Bronchial smooth muscle cell (primary cell): Measurements from ENCODE around the gene FGB. TPM values are rescaled to one million over a fixed set of nuclear protein-coding genes. Genes with fewer than 3 reads are reported as not detected.

Source experiments
- total RNA-seq: library from RNA; depleted of rRNA; stranded (reverse); fragments of >200 nt; gene quantifications from 2 replicates; pipeline ENCODE4 v1.2.1, GENCODE V29; 2014

Gene FGB
- total RNA-seq = not detected in 2 replicates

DNA sequence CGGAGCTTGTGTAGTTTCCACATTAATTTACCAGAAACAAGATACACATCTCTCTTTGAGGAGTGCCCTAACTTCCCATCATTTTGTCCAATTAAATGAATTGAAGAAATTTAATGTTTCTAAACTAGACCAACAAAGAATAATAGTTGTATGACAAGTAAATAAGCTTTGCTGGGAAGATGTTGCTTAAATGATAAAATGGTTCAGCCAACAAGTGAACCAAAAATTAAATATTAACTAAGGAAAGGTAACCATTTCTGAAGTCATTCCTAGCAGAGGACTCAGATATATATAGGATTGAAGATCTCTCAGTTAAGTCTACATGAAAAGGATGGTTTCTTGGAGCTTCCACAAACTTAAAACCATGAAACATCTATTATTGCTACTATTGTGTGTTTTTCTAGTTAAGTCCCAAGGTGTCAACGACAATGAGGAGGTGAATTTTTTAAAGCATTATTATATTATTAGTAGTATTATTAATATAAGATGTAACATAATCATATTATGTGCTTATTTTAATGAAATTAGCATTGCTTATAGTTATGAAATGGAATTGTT is at the start of gene FGB:
Gene FGB (plus strand): TSS at position 315 of the 558 bp plus-strand sequence. CDS start 8 bp downstream, at position 323.

DNA sequence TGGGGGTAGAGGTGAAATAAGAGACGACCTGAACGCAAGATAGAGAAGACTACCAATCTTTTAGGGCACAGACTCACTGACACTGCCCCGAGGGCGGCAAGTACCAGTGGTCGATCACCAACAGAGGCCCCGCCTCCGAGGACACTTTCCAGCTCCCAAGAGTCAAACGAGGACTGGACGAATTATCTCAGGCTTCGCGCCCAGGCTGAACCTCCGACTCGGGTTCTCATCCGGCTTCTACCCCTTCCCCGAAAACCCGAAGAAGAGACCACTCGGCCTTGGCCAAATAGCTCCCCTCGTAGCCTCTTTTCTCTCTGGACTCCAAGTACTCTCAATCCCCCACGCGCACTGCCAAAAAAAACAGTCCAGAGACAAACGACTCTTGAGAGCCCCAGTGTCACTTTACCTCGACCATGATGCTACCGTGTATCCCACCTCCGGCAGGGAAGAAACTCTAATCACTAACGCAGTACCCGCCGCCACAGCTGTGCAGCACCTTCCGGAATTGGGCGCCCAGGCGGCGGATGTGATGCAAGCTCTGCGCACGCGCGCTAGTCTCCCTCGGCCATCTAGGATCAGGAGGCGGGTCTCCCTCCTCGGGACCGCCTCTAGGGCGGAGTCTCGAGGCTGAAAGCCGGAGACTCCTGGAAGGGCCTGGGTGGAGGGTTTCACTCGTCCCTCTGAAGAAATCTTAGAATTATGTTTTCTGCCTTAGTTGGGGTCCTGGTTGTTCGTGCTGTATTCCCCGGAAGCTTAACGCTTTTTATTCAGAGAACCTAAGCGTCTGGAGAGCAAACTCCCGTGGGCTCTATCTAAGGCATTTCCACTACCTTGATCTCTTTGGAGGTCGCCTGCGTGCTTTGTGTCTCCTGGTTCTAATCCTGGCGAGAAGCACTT is 12.7 kb upstream of the FGB start, which contains the start of gene PLRG1:
Gene PLRG1 (minus strand): TSS at position 507 of the 897 bp plus-strand sequence. CDS start 92 bp downstream, at position 415.

DNA sequence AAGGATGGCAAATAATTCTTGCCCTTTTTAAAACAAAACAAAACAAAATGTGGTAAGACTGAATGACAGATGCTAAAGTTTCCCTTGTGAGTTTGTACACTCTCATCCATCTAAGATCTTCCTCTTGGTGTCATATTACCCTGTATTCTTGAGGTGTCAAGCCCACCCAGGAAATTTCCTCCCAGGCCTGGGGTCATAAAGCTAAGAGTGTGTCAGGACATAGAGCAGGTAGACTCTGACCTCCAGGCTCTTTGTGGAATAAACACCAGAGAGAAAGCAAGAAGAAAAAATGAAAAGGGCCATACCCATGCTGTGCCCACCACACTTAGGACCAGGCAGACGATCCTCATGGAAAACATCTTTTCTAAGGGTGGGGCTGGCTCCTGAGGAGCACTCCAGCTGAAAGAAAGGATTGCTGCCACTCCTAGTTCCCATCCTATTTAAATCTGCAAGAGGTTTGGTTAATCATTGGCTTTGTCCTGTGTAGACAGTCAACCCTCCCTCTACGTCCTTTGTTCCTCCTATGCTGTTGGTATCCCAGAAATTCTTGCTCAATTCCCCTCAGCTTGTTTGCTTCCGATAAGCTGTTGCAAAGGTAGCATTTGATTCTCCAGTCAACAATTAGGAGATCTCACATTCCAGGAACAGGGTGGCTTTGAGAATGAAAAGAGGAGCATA is 27.7 kb downstream of the FGB start, which contains the start of gene FGA:
Gene FGA (minus strand): TSS at position 414 of the 678 bp plus-strand sequence. CDS start 55 bp downstream, at position 359.

DNA sequence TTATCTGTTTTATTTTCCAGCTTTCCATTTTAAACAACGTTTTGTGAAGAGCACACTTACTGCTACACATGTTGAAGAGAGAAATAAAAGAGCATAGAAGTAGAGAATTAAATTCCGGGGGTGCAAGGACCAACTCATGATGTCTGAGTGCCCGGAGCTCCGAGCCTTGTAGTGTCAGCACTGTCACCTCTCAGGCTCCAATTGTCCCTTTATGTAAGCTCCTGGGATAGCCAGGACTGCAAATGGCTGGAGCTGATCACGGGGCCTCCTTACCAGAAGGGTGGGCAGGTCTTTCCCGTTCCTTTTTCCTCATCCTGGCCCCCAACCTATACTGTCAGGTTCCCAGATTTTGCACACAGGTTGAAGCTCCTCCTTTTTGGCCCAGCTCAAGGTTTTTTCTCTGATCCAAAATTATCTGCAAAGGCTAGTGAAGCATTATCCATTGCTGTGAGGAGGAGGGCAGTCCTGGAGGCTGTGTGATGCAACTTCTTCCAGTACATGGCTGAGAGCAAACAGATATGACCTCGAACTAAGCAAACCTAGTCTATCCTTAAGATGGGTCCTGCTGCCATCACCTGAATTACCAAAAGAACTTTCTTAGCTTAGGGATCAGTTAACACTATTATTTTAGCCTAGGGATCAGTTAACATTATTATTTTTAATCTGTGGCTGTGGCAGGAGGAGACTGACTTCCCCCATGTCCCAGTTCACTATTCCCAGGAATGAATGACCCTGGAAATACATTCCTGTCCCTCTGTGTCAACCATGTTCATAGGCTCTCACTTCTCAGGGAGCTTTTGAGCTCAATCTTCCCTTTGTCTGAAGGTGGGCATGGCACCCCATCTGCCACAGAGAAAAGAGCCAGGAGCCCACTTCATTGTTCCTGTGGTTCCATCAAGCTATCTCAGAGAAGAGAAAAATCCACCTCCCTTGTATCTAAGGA is 49.9 kb downstream of the FGB start, which contains the start of gene FGG:
Gene FGG (minus strand): TSS at position 185 of the 943 bp plus-strand sequence. CDS start 47 bp downstream, at position 138.

Other genes with a start within 250 kb of the FGB start
- 0.09 TPM in 1 of 2 replicates, not detected in the other for gene DCHS2, start 71.2 kb upstream of the FGB start, total RNA-seq
- 67.5 and 97.6 TPM in 2 replicates for gene PLRG1, start 12.6 kb upstream of the FGB start, total RNA-seq
- not detected in 2 replicates for gene FGA, start 27.7 kb downstream of the FGB start, total RNA-seq
- not detected in 2 replicates for gene FGG, start 49.6 kb downstream of the FGB start, total RNA-seq
- 0.17 and 0.47 TPM in 2 replicates for gene LRAT, start 181.0 kb downstream of the FGB start, total RNA-seq
- under 0.01 TPM in 1 of 2 replicates, not detected in the other for gene RBM46, start 218.3 kb downstream of the FGB start, total RNA-seq